ENCODE data around the gene AHR.

The AHR gene

GRCh38 chr7:17298102-17298839 is at the start of gene AHR:
AHR (plus strand) TSS chr7:17298652; CDS start chr7:17299265, 613 bp downstream.
- Histone ChIP-seq H3K36me3 (ENCODE audit: control insufficient read depth in 2 of 2, insufficient read depth in 2 of 2, low read length in 2 of 2) (no peaks in the 10 kb centered on the region), H3K9me3 (ENCODE audit: control insufficient read depth in 2 of 2, low read length in 2 of 2) (no peaks in the 10 kb centered on the region), H3K9ac (ENCODE audit: low read depth in 1 of 2, low read length in 2 of 2) (peak within 1 kb of the TSS; percentile 86 to 98), H3K27me3 (ENCODE audit: control insufficient read depth in 2 of 2, insufficient read depth in 2 of 2, low read length in 2 of 2) (no peaks in the 10 kb centered on the region), H3K4me3 (ENCODE audit: low read length in 2 of 2) (peak within 1 kb of the TSS; percentile 92 to 97), H3K4me1 (ENCODE audit: control insufficient read depth in 2 of 2, insufficient read depth in 2 of 2, low read length in 2 of 2) (peaks cover 0 to 6% of the 10 kb centered on the region in 2 donors), H3K27ac (ENCODE audit: low read depth in 2 of 2, low read length in 2 of 2) (peak within 1 kb of the TSS; percentile 97 to 98)

DNA sequence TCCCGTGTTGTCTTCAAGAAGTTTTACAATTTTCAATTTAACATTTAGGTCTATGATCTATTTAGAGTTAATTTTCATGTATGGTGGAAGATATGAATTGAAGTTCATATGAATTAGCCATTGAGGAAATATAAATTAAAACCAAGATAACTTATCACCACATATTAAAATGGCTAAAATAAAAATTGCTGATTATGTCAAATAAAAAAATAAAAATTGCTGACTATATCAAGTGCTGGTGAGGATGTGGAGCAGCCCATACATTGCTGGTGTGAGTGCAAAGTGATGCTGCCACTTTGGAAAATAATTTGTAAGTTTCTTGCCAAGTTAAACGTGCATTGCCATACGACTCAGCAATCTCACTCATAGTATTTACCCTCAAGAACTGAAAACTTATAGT is 44.6 kb upstream of the AHR start:
- no peak overlapping the region for H3K27ac ChIP-seq (ENCODE audit: low read depth in 2 of 2, low read length in 2 of 2)
- H3K9ac ChIP-seq (ENCODE audit: low read depth in 1 of 2, low read length in 2 of 2): no peak overlapping the region

GRCh38 chr7:17255926-17256325 is 42.5 kb upstream of the AHR start:
- H3K27ac ChIP-seq (ENCODE audit: low read depth in 2 of 2, low read length in 2 of 2): no peak overlapping the region

More for the DNA sequence above, 44.6 kb upstream of the AHR start:
- H3K9me3 ChIP-seq (ENCODE audit: control insufficient read depth in 2 of 2, low read length in 2 of 2): no peaks in the 10 kb centered on the region
- H3K4me1 ChIP-seq (ENCODE audit: control insufficient read depth in 2 of 2, insufficient read depth in 2 of 2, low read length in 2 of 2): no peaks in the 10 kb centered on the region
- H3K27me3 ChIP-seq (ENCODE audit: control insufficient read depth in 2 of 2, insufficient read depth in 2 of 2, low read length in 2 of 2): no peaks in the 10 kb centered on the region
- H3K4me3 ChIP-seq (ENCODE audit: low read length in 2 of 2): no peak overlapping the region
- H3K36me3 ChIP-seq (ENCODE audit: control insufficient read depth in 2 of 2, insufficient read depth in 2 of 2, low read length in 2 of 2): no peaks in the 10 kb centered on the region

DNA sequence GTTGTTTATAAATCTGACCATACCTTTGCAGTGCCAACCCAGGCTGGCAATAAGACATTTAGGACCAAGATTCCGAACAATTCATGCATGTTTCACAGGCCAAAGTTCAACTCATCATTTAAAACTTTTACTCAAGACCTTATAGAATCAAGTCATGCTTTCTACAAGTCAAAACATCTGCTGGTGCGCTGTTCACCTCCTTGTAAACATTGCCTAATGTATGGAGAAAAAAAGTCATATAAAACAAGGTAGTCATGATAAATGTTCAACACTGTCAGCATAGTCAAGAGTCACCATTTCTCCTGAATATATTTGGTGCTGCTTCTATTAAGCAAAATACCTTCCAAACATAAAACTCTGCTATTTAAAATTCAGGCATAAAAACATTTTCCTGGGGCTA is 42.1 kb upstream of the AHR start:
- H3K4me3 ChIP-seq (ENCODE audit: low read length in 2 of 2): no peak overlapping the region

More at GRCh38 chr7:17255926-17256325, 42.5 kb upstream of the AHR start:
- H3K27me3 ChIP-seq (ENCODE audit: control insufficient read depth in 2 of 2, insufficient read depth in 2 of 2, low read length in 2 of 2): no peaks in the 10 kb centered on the region
- no peak overlapping the region for H3K9ac ChIP-seq (ENCODE audit: low read depth in 1 of 2, low read length in 2 of 2)
- H3K4me3 ChIP-seq (ENCODE audit: low read length in 2 of 2): no peak overlapping the region
- no peaks in the 10 kb centered on the region for H3K36me3 ChIP-seq (ENCODE audit: control insufficient read depth in 2 of 2, insufficient read depth in 2 of 2, low read length in 2 of 2)
- no peaks in the 10 kb centered on the region for H3K4me1 ChIP-seq (ENCODE audit: control insufficient read depth in 2 of 2, insufficient read depth in 2 of 2, low read length in 2 of 2)
- H3K9me3 ChIP-seq (ENCODE audit: control insufficient read depth in 2 of 2, low read length in 2 of 2): no peaks in the 10 kb centered on the region

GRCh38 chr7:17266565-17266964 is 31.9 kb upstream of the AHR start:
- Histone ChIP-seq H3K27me3 (ENCODE audit: control insufficient read depth in 2 of 2, insufficient read depth in 2 of 2, low read length in 2 of 2) (no peaks in the 10 kb centered on the region), H3K4me1 (ENCODE audit: control insufficient read depth in 2 of 2, insufficient read depth in 2 of 2, low read length in 2 of 2) (no peaks in the 10 kb centered on the region), H3K36me3 (ENCODE audit: control insufficient read depth in 2 of 2, insufficient read depth in 2 of 2, low read length in 2 of 2) (no peaks in the 10 kb centered on the region), H3K9ac (ENCODE audit: low read depth in 1 of 2, low read length in 2 of 2) (no peak overlapping the region), H3K9me3 (ENCODE audit: control insufficient read depth in 2 of 2, low read length in 2 of 2) (peaks cover 4 to 13% of the 10 kb centered on the region in 2 donors), H3K4me3 (ENCODE audit: low read length in 2 of 2) (no peak overlapping the region), H3K27ac (ENCODE audit: low read depth in 2 of 2, low read length in 2 of 2) (no peak overlapping the region)

More for the DNA sequence above, 42.1 kb upstream of the AHR start:
- Histone ChIP-seq H3K27me3 (ENCODE audit: control insufficient read depth in 2 of 2, insufficient read depth in 2 of 2, low read length in 2 of 2) (no peaks in the 10 kb centered on the region), H3K9ac (ENCODE audit: low read depth in 1 of 2, low read length in 2 of 2) (no peak overlapping the region), H3K9me3 (ENCODE audit: control insufficient read depth in 2 of 2, low read length in 2 of 2) (no peaks in the 10 kb centered on the region), H3K36me3 (ENCODE audit: control insufficient read depth in 2 of 2, insufficient read depth in 2 of 2, low read length in 2 of 2) (no peaks in the 10 kb centered on the region), H3K27ac (ENCODE audit: low read depth in 2 of 2, low read length in 2 of 2) (no peak overlapping the region), H3K4me1 (ENCODE audit: control insufficient read depth in 2 of 2, insufficient read depth in 2 of 2, low read length in 2 of 2) (no peaks in the 10 kb centered on the region)

- H3K27ac ChIP-seq (ENCODE audit: low read depth in 2 of 2, low read length in 2 of 2): no peak overlapping the region
- H3K4me1 ChIP-seq (ENCODE audit: control insufficient read depth in 2 of 2, insufficient read depth in 2 of 2, low read length in 2 of 2): no peaks in the 10 kb centered on the region
- no peaks in the 10 kb centered on the region for H3K27me3 ChIP-seq (ENCODE audit: control insufficient read depth in 2 of 2, insufficient read depth in 2 of 2, low read length in 2 of 2)
- H3K36me3 ChIP-seq (ENCODE audit: control insufficient read depth in 2 of 2, insufficient read depth in 2 of 2, low read length in 2 of 2): no peaks in the 10 kb centered on the region
- peaks cover 4 to 13% of the 10 kb centered on the region in 2 donors for H3K9me3 ChIP-seq (ENCODE audit: control insufficient read depth in 2 of 2, low read length in 2 of 2)
- no peak overlapping the region for H3K4me3 ChIP-seq (ENCODE audit: low read length in 2 of 2)
- no peak overlapping the region for H3K9ac ChIP-seq (ENCODE audit: low read depth in 1 of 2, low read length in 2 of 2)
Measured at GRCh38 chr7:17269341-17270221, 28.9 kb upstream of the AHR start.

DNA sequence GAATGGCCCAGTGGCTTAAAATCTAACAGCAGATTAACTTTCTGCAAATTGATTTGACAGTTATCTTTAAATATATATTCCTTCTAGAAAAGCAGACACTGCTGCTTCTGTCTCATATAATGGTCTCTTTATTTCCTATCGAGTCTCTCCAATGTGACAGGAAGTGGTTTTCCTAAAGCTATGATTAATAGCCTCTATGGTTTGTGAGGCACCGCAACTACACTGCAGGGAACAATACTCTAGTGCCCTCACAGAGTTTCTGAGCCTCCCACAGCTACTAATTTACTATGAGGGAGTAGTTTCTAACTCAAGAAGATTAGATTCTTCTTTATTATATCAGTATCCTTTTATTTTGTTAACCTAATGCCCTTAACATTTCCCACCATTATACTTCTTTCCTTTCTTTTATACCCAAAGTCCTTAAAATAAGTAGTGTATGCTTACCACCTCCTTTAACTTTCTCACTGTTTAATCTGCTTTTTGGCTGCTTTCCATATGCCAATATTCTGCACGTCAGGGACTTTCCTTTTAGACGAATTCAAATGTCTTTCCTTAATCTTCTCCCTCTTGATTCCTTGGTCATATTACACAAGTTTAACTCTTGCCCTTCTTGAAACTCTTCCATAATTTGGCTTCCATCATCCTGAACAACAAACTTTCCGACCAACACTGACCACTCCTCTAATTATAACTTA is 23.8 kb upstream of the AHR start:
- no peak overlapping the region for H3K9ac ChIP-seq (ENCODE audit: low read depth in 1 of 2, low read length in 2 of 2)
- peaks cover 4 to 8% of the 10 kb centered on the region in 2 donors for H3K9me3 ChIP-seq (ENCODE audit: control insufficient read depth in 2 of 2, low read length in 2 of 2)
- no peaks in the 10 kb centered on the region for H3K36me3 ChIP-seq (ENCODE audit: control insufficient read depth in 2 of 2, insufficient read depth in 2 of 2, low read length in 2 of 2)
- no peaks in the 10 kb centered on the region for H3K27me3 ChIP-seq (ENCODE audit: control insufficient read depth in 2 of 2, insufficient read depth in 2 of 2, low read length in 2 of 2)
- no peak overlapping the region for H3K27ac ChIP-seq (ENCODE audit: low read depth in 2 of 2, low read length in 2 of 2)
- no peak overlapping the region for H3K4me3 ChIP-seq (ENCODE audit: low read length in 2 of 2)
- H3K4me1 ChIP-seq (ENCODE audit: control insufficient read depth in 2 of 2, insufficient read depth in 2 of 2, low read length in 2 of 2): no peaks in the 10 kb centered on the region

DNA sequence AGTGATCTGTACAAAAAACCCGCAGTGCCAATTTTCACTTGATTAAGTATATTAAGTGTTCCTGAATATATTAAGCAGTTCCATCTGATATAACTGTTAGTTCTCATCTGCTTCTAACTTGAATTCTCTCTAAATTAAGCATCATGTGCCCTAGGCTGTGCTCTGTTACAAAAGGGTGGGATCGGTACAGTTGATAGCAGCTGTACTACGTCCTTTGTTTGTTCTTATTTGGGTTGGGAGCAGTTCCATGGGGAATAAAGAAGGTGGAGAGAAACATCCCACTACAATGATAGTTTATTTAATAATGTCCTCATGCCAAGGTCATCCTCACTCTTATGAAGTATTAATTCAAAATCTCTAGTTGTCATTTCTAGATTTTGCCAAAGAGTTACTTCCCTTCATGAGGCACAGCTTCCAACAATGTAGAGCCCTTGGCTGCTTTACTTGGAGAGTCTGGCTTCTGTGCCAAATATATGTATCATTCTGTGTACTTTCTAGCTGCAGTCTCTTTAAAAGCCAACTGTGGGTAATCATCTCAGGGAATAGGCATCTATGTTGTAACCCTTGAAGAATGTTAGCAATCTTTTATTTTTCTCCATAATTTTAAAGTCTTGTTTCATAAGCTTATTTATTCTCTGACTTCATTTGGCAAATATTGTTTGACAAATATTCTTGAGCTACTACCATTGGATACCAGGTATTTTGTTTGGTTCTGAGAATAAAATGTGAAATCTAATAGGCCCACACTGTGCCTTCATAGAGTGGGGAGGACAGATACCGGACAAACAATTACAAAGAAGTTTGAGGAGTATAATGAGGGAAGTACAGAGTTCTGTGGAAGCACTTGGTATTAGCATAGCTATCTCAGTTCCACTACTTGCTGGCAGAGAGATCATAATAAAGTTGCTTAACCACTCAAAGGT is 22.4 kb upstream of the AHR start:
- Histone ChIP-seq H3K27me3 (ENCODE audit: control insufficient read depth in 2 of 2, insufficient read depth in 2 of 2, low read length in 2 of 2) (no peaks in the 10 kb centered on the region), H3K9ac (ENCODE audit: low read depth in 1 of 2, low read length in 2 of 2) (no peak overlapping the region), H3K9me3 (ENCODE audit: control insufficient read depth in 2 of 2, low read length in 2 of 2) (no peaks in the 10 kb centered on the region), H3K36me3 (ENCODE audit: control insufficient read depth in 2 of 2, insufficient read depth in 2 of 2, low read length in 2 of 2) (no peaks in the 10 kb centered on the region), H3K27ac (ENCODE audit: low read depth in 2 of 2, low read length in 2 of 2) (peak overlapping the region in 1 of 2 donors; percentile 40), H3K4me3 (ENCODE audit: low read length in 2 of 2) (no peak overlapping the region), H3K4me1 (ENCODE audit: control insufficient read depth in 2 of 2, insufficient read depth in 2 of 2, low read length in 2 of 2) (no peaks in the 10 kb centered on the region)

DNA sequence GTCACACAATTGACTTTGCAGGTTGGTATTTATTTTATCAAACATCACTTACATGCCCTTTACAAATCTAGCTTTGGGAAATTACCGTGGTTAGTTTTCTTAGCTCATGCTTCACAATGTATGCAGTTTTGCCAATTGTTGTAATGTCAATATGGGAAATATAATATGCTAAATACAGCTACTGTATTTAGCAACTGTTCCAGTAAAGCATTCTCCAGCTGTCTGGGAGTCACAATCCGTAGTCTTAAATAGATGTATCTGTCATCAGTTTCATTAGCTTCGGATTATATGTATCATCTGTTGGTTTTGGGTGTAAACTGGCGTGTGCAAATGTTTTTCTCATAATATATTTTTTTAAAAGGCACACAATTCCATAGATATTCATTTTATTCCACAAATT is 19.4 kb upstream of the AHR start:
- no peaks in the 10 kb centered on the region for H3K27me3 ChIP-seq (ENCODE audit: control insufficient read depth in 2 of 2, insufficient read depth in 2 of 2, low read length in 2 of 2)
- H3K36me3 ChIP-seq (ENCODE audit: control insufficient read depth in 2 of 2, insufficient read depth in 2 of 2, low read length in 2 of 2): no peaks in the 10 kb centered on the region
- no peak overlapping the region for H3K9ac ChIP-seq (ENCODE audit: low read depth in 1 of 2, low read length in 2 of 2)
- no peak overlapping the region for H3K27ac ChIP-seq (ENCODE audit: low read depth in 2 of 2, low read length in 2 of 2)
- no peak overlapping the region for H3K4me3 ChIP-seq (ENCODE audit: low read length in 2 of 2)
- H3K4me1 ChIP-seq (ENCODE audit: control insufficient read depth in 2 of 2, insufficient read depth in 2 of 2, low read length in 2 of 2): no peaks in the 10 kb centered on the region
- H3K9me3 ChIP-seq (ENCODE audit: control insufficient read depth in 2 of 2, low read length in 2 of 2): no peaks in the 10 kb centered on the region
